Measurements from ENCODE around the gene FRMD5. TPM values are rescaled to one million over a fixed set of nuclear protein-coding genes. Genes with fewer than 3 reads are reported as not detected.
A peak's percentile ranks its signal among the peaks of the same experiment; 100 is the strongest.

FRMD5 gene
- total and polyA plus RNA-seq, 2 experiments from 2014 or later: 0.51 to 3.8 TPM

- WGBS (ENCODE audit: low lambda C conversion rate, missing lambda C conversion rate): 87% methylated on average over 7 of the region's 7 CpGs
- Histone ChIP-seq H3K27ac (no peak overlapping the region), H2AFZ (no peak overlapping the region), H3K4me1 (ENCODE audit: insufficient read depth) (no peaks in the 10 kb centered on the region), H3K4me3 (no peak overlapping the region), H3K9me3 (ENCODE audit: low read depth) (no peaks in the 10 kb centered on the region), H3K4me2 (no peak overlapping the region), H3K27me3 (no peaks in the 10 kb centered on the region), H3K9me2 (replicated peaks; ENCODE audit: insufficient read depth) (no peaks in the 10 kb centered on the region), H3K36me3 (replicated peaks; ENCODE audit: insufficient read depth, low read depth) (no peaks in the 10 kb centered on the region), H3K79me2 (no peaks in the 10 kb centered on the region), H4K20me1 (ENCODE audit: insufficient read depth, poor library complexity, severe bottlenecking) (no peaks in the 10 kb centered on the region)
- no peak for DNase-seq (ENCODE audit: low spot score)
- TF ChIP-seq EZH2phosphoT487 (IDR thresholded peaks at IDR 0.05; ENCODE audit: low read depth, severe bottlenecking, unreplicated experiment) (no peak), EZH2 (IDR thresholded peaks at IDR 0.05; ENCODE audit: borderline replicate concordance) (no peak), CTCF (IDR thresholded peaks at IDR 0.05; ENCODE audit: poor library complexity) (no peak)
These were observed 289.3 kb downstream of the FRMD5 start for GRCh38 chr15:43905755-43906154.

- H2AFZ ChIP-seq: no peak overlapping the region
These were observed 291.2 kb downstream of the FRMD5 start for GRCh38 chr15:43903864-43904290.

GRCh38 chr15:43901495-43901894, 293.6 kb downstream of the FRMD5 start:
- Histone ChIP-seq H3K27me3 (no peaks in the 10 kb centered on the region), H3K9me2 (replicated peaks; ENCODE audit: insufficient read depth) (no peaks in the 10 kb centered on the region), H3K4me1 (ENCODE audit: insufficient read depth) (no peaks in the 10 kb centered on the region), H3K79me2 (no peaks in the 10 kb centered on the region), H3K36me3 (replicated peaks; ENCODE audit: insufficient read depth, low read depth) (no peaks in the 10 kb centered on the region), H3K27ac (no peak overlapping the region), H2AFZ (no peak overlapping the region), H3K4me2 (no peak overlapping the region), H3K4me3 (no peak overlapping the region), H4K20me1 (ENCODE audit: insufficient read depth, poor library complexity, severe bottlenecking) (no peaks in the 10 kb centered on the region), H3K9me3 (ENCODE audit: low read depth) (no peaks in the 10 kb centered on the region)
- WGBS (ENCODE audit: low lambda C conversion rate, missing lambda C conversion rate): 63% methylated on average over 10 of the region's 10 CpGs
- no peak for DNase-seq (ENCODE audit: low spot score)
- TF ChIP-seq EZH2phosphoT487 (IDR thresholded peaks at IDR 0.05; ENCODE audit: low read depth, severe bottlenecking, unreplicated experiment) (no peak), EZH2 (IDR thresholded peaks at IDR 0.05; ENCODE audit: borderline replicate concordance) (no peak), CTCF (IDR thresholded peaks at IDR 0.05; ENCODE audit: poor library complexity) (no peak)

More at GRCh38 chr15:43903864-43904290, 291.2 kb downstream of the FRMD5 start:
- Histone ChIP-seq H3K27me3 (no peaks in the 10 kb centered on the region), H3K9me2 (replicated peaks; ENCODE audit: insufficient read depth) (no peaks in the 10 kb centered on the region), H4K20me1 (ENCODE audit: insufficient read depth, poor library complexity, severe bottlenecking) (no peaks in the 10 kb centered on the region), H3K79me2 (no peaks in the 10 kb centered on the region), H3K4me3 (no peak overlapping the region), H3K4me1 (ENCODE audit: insufficient read depth) (no peaks in the 10 kb centered on the region), H3K4me2 (no peak overlapping the region), H3K9me3 (ENCODE audit: low read depth) (no peaks in the 10 kb centered on the region), H3K36me3 (replicated peaks; ENCODE audit: insufficient read depth, low read depth) (no peaks in the 10 kb centered on the region), H3K27ac (no peak overlapping the region)
- peak; percentile 81 for DNase-seq (ENCODE audit: low spot score)
- WGBS (ENCODE audit: low lambda C conversion rate, missing lambda C conversion rate): 28% methylated on average over 8 of the region's 8 CpGs
- TF ChIP-seq CTCF (IDR thresholded peaks at IDR 0.05; ENCODE audit: poor library complexity) (peak; percentile 87), EZH2phosphoT487 (IDR thresholded peaks at IDR 0.05; ENCODE audit: low read depth, severe bottlenecking, unreplicated experiment) (no peak), EZH2 (IDR thresholded peaks at IDR 0.05; ENCODE audit: borderline replicate concordance) (no peak)

- WGBS (ENCODE audit: low lambda C conversion rate, missing lambda C conversion rate): 90% methylated on average over 1 of the region's 1 CpG
These were observed 294.1 kb downstream of the FRMD5 start for GRCh38 chr15:43900996-43901395.

More at GRCh38 chr15:43900996-43901395, 294.1 kb downstream of the FRMD5 start:
- Histone ChIP-seq H3K36me3 (replicated peaks; ENCODE audit: insufficient read depth, low read depth) (no peaks in the 10 kb centered on the region), H3K4me1 (ENCODE audit: insufficient read depth) (no peaks in the 10 kb centered on the region), H3K4me2 (no peak overlapping the region), H3K79me2 (no peaks in the 10 kb centered on the region), H2AFZ (no peak overlapping the region), H3K4me3 (no peak overlapping the region), H3K9me2 (replicated peaks; ENCODE audit: insufficient read depth) (no peaks in the 10 kb centered on the region), H3K27me3 (no peaks in the 10 kb centered on the region), H3K27ac (no peak overlapping the region), H3K9me3 (ENCODE audit: low read depth) (no peaks in the 10 kb centered on the region), H4K20me1 (ENCODE audit: insufficient read depth, poor library complexity, severe bottlenecking) (no peaks in the 10 kb centered on the region)
- no peak for TF ChIP-seq CTCF (IDR thresholded peaks at IDR 0.05; ENCODE audit: poor library complexity)
- no peak for TF ChIP-seq EZH2phosphoT487 (IDR thresholded peaks at IDR 0.05; ENCODE audit: low read depth, severe bottlenecking, unreplicated experiment)
- no peak for TF ChIP-seq EZH2 (IDR thresholded peaks at IDR 0.05; ENCODE audit: borderline replicate concordance)
- no peak for DNase-seq (ENCODE audit: low spot score)
